PFSK-1 (cell line): ENCODE data around the gene HHIPL1.

ENCODE experiments used
- POLR2AphosphoS5 ChIP-seq: IDR thresholded peaks from 2 replicates; pipeline ENCODE4 v1.6.1; 2012; ENCODE audit warnings: low read depth, mild to moderate bottlenecking, control low read depth, low read length, moderate library complexity
- SIN3A ChIP-seq: IDR thresholded peaks from 2 replicates; pipeline ENCODE4 v1.6.1; 2012; ENCODE audit warnings: mild to moderate bottlenecking, low read length, moderate library complexity, borderline replicate concordance; ENCODE audit not compliant: insufficient read depth
- TAF1 ChIP-seq: IDR thresholded peaks from 2 replicates; pipeline ENCODE4 v1.6.1; 2012; ENCODE audit warnings: low read length, control low read depth, borderline replicate concordance; ENCODE audit not compliant: insufficient read depth
- TF ChIP-seq, protein P1 (sequence below), 2 experiments: IDR thresholded peaks; 2 replicates each; pipeline versions ENCODE4 v1.6.1 to v1.8.0; 2011 to 2012; ENCODE audit warnings: low read depth in 2 of 2, low read length in 2 of 2, control low read depth in 1 of 2, inconsistent platforms in 1 of 2, mild to moderate bottlenecking in 1 of 2, moderate library complexity in 1 of 2; ENCODE audit not compliant: insufficient read depth in 1 of 2

DNA sequence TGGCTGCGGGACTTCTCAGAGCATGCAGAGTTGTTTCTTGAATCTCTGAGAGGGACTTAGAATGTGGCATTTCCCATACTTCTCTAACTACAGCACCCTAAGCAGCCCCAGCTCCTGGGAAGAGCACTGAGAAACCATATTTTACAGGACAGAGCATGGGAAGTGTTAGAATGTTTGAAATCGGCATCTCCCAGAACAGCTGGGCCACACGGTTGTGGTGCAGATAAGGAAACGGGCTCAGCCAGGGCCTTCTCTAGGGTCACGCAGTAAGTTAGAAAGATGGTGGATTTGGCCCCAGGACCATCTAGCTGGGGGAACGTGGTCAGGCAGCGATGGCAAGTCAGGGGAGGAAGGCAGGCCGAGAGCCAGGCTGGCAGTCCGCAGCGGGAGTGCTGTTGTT, 10.5 kb upstream of the HHIPL1 start:
- TF ChIP-seq POLR2AphosphoS5 (no peak), SIN3A (no peak), TAF1 (no peak)
- TF ChIP-seq, protein P1, sequence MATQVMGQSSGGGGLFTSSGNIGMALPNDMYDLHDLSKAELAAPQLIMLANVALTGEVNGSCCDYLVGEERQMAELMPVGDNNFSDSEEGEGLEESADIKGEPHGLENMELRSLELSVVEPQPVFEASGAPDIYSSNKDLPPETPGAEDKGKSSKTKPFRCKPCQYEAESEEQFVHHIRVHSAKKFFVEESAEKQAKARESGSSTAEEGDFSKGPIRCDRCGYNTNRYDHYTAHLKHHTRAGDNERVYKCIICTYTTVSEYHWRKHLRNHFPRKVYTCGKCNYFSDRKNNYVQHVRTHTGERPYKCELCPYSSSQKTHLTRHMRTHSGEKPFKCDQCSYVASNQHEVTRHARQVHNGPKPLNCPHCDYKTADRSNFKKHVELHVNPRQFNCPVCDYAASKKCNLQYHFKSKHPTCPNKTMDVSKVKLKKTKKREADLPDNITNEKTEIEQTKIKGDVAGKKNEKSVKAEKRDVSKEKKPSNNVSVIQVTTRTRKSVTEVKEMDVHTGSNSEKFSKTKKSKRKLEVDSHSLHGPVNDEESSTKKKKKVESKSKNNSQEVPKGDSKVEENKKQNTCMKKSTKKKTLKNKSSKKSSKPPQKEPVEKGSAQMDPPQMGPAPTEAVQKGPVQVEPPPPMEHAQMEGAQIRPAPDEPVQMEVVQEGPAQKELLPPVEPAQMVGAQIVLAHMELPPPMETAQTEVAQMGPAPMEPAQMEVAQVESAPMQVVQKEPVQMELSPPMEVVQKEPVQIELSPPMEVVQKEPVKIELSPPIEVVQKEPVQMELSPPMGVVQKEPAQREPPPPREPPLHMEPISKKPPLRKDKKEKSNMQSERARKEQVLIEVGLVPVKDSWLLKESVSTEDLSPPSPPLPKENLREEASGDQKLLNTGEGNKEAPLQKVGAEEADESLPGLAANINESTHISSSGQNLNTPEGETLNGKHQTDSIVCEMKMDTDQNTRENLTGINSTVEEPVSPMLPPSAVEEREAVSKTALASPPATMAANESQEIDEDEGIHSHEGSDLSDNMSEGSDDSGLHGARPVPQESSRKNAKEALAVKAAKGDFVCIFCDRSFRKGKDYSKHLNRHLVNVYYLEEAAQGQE (IDR thresholded peaks at IDR 0.05; ENCODE audit: insufficient read depth in 1 of 2, low read depth in 2 of 2, low read length in 2 of 2), result no peak
